ENCODE results near the gene LVRN.

Gene LVRN

GRCh38 chr5:115961381-115962238 is 665 bp upstream of the LVRN start:
- DNase-seq (ENCODE audit: low read depth, low spot score): no peak

- DNase-seq (ENCODE audit: low read depth, low spot score): no peak
Measured at GRCh38 chr5:115962565-115963402, 509 bp downstream of the LVRN start.

GRCh38 chr5:115963566-115963965 is 1.3 kb downstream of the LVRN start:
- DNase-seq (ENCODE audit: low read depth, low spot score): no peak

- DNase-seq (ENCODE audit: low read depth, low spot score): no peak
Measured at GRCh38 chr5:115968770-115969169, 6.5 kb downstream of the LVRN start.

- no peak for DNase-seq (ENCODE audit: low read depth, low spot score)
Measured at GRCh38 chr5:115977096-115977495, 14.8 kb downstream of the LVRN start.

GRCh38 chr5:115977988-115978387 is 15.7 kb downstream of the LVRN start:
- DNase-seq (ENCODE audit: low read depth, low spot score): no peak

- DNase-seq (ENCODE audit: low read depth, low spot score): no peak
Measured at GRCh38 chr5:115978779-115979178, 16.5 kb downstream of the LVRN start.

GRCh38 chr5:115979201-115980041 is 17.1 kb downstream of the LVRN start:
- no peak for DNase-seq (ENCODE audit: low read depth, low spot score)

- DNase-seq (ENCODE audit: low read depth, low spot score): no peak
Measured at GRCh38 chr5:115983519-115983918, 21.2 kb downstream of the LVRN start.

- no peak for DNase-seq (ENCODE audit: low read depth, low spot score)
Measured at GRCh38 chr5:115985802-115986757, 23.8 kb downstream of the LVRN start.

- DNase-seq (ENCODE audit: low read depth, low spot score): no peak
Measured at GRCh38 chr5:115988002-115988401, 25.7 kb downstream of the LVRN start.

GRCh38 chr5:115992848-115993350 is 30.6 kb downstream of the LVRN start:
- no peak for DNase-seq (ENCODE audit: low read depth, low spot score)

- DNase-seq (ENCODE audit: low read depth, low spot score): no peak
Measured at GRCh38 chr5:115995351-115995750, 33.1 kb downstream of the LVRN start.

GRCh38 chr5:116002116-116002906 is 40.0 kb downstream of the LVRN start:
- no peak for DNase-seq (ENCODE audit: low read depth, low spot score)

- DNase-seq (ENCODE audit: low read depth, low spot score): no peak
Measured at GRCh38 chr5:116004248-116004647, 42.0 kb downstream of the LVRN start.

GRCh38 chr5:116009806-116010205 is 47.5 kb downstream of the LVRN start:
- no peak for DNase-seq (ENCODE audit: low read depth, low spot score)

GRCh38 chr5:116011046-116011445 is 48.8 kb downstream of the LVRN start:
- DNase-seq (ENCODE audit: low read depth, low spot score): no peak

- no peak for DNase-seq (ENCODE audit: low read depth, low spot score)
Measured at GRCh38 chr5:116013207-116013785, 51.0 kb downstream of the LVRN start.

GRCh38 chr5:116013936-116014335 is 51.7 kb downstream of the LVRN start:
- DNase-seq (ENCODE audit: low read depth, low spot score): no peak

All from smooth muscle cell of the brain vasculature (primary cell).